ENCODE measurements around the gene RAG2.

Gene RAG2

DNA sequence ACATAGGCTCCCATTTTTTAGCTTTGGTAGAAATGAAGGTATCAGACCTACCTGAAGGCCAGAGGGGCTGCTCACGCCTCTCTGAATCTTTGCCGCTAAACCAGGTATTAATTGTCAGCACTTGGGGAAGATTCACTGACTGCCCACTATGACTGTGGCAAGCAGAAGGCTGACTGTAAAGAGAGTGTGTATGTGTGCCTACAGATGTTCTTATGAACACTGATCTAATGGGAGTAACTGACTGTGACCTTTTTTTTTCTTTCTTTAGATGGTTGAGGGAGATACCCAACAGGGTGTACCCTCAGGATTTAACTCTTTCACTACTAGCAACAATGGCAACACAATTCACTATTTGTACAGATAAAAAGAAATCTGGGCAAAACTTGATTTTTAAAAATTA, at the start of gene RAG2:
Gene RAG2 (minus strand): TSS at position 186 of the 400 bp plus-strand sequence. CDS start 4,068 bp downstream, outside the sequence.
- no peak for DNase-seq

DNA sequence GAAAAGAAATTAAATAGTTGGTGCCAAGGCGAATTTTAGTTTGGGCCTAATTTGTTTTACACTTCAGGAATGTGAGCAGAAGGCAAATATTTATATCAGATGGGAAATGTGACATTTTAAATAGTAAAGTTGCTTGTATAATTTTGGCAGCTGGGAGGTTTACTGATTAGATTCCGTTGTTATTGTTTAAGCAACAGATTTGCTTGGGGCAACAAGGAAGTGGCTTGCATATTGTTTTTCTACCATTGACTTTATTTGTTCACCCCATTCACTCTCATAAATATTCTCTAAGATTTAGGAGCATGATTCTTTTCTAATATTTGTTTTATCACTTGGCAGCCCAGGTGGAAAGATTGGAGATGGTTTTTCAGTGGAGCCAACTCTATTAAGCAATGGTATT, 40.5 kb upstream of the RAG2 start:
- DNase-seq, result no peak

DNA sequence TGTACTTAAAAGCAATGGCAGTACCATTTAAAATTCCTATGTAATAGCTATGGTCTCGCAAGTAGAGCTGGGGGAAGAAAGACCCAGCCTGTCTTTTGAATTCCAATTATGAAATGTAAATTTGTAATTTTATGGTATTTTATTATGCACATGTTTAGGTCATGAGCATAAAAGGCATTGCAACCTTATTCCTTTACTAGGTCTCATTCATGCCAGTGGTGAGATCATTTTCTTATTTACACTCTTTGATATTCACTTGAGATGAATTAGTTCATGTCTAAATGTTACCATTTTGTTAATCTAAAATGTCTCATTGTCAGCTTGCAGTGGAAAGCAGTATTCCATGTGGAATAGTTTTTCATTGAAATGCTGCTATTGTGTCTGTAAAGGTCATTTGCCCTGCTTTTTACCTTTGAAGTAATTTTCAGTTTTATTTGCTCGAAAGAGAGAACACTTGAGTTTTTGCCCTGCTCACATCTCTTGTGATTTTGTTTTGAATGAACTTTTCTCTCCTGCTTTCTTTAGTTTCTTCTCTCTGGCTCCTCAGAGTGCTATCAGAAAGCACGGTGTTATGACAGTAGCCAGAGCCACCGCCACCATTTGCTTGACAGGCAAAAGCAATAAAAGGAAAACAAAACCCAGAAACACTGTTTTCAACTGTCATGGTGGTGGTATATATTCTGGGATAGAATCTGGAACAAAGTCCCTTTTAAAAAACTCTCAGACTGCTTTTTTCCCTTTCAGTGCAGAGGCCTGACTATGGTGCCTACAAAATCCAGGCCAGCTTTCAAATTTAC, 37.2 kb upstream of the RAG2 start:
- DNase-seq, result no peak

DNA sequence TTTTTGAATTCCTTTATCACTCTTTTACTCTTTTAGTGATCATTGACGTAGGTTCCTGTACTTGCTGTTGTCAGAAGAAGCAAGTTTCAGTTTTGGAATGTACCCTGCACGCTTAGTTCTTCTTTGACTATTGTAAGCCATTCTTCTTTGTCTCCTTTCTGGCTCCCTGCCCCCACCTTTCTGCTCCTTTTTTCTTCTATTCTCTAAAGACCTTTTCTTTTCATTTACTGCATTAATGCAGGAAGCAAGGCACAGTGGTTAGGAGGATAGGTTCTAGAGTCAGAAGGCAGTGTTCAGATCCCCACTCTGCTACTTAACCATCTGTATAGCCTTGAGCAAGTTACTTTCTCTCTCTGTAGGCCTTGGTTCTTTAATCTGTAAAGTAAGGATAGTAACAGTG, 33.7 kb upstream of the RAG2 start:
- no peak for DNase-seq

DNA sequence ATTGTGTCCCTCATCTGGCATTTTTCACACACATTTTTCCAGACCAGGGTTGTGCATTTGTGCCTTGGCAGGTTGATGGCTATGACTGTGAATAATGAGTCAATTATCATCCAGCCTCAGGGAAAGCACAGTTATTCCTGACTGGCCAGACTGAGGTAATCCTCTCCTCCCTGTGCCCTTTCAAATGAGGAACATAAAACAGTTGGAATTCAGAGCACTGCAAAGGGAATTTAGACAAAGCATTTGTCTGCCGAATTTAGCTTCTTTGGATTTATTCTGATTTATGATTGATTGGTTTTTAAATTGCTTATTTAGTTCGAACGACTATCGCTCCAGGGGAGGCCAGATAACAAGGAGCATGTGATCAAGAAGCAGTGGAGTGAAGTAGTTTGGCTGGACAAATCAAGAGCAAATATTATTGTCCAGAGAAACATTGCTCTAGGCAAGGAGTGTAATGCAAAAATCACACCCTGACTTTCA, 30.8 kb upstream of the RAG2 start:
- peak; percentile 71 for DNase-seq

DNA sequence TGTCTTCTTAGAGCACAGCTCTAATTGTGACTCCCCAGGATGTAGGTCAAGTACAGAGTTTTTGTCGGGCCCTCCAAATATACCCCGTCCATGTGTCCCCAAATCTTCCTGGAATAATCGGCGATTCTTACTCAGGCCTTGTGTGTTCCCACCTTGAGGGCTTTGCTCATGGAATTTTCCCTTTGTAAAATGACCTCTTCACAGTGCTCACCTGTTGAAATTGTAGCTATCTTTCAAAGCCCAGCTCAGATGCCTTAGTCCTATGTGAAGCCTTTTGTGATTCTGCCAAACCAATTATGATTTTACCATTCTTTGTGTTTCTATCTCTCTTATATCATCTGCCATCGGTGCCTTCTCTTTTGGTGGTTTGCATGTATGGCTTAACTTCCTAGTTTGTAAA, 30.1 kb upstream of the RAG2 start:
- DNase-seq, result no peak

DNA sequence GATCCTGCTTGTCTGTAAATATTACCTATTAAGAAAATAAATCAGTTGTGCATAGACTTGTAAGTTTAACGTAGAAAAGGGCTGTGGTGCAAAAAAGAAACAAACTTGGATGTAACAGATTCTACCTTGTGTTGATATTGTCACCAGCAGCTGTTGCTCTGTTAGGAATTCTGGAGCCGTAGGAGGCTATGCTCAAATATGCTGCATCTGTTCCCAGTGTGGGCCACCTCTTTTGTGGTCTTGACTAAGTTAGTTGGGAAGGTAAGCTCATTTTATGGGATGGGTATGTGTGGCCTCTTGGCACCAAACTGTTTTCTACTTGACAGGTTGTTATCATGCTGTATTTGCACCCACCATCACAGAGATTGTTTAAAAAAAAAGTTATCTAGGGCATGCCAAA, 29.4 kb upstream of the RAG2 start:
- no peak for DNase-seq

DNA sequence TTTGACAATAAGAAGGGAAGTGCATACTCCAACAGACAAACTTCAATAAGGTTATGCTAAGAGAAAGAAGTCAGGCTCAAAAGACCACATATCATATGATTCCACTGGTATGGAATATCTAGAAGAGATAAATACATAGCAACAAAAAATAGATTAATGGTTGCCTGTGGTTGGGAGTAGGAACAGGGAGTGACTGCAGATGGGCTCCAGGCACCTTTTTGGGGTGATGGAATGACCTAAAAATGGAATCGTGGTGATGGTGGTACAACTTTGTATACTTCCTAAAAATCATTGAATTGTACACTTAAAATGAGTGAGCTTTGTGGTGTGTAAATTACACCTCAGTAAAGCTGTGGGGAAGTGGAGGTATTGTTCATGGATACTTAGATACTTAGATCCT, 29.0 kb upstream of the RAG2 start:
- DNase-seq, result no peak

DNA sequence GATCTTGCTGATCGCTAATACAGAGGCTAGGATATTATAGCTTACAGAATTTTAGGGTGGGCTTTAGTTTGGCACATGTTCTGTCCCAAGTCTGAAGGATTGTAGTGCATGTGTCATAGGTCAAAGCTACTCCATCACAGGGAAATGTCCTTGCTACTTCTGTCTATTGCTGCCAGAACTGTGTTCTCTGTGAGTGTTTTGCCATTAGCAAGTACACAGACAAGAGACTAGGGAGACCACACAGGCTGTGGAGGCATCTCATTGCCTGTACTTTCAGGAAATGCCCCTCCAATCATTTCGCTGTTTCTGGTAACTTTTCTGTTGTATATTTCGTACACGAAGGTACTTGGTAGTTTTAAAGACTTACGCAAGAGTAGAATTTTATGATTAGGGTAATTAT, 25.5 kb upstream of the RAG2 start:
- no peak for DNase-seq

DNA sequence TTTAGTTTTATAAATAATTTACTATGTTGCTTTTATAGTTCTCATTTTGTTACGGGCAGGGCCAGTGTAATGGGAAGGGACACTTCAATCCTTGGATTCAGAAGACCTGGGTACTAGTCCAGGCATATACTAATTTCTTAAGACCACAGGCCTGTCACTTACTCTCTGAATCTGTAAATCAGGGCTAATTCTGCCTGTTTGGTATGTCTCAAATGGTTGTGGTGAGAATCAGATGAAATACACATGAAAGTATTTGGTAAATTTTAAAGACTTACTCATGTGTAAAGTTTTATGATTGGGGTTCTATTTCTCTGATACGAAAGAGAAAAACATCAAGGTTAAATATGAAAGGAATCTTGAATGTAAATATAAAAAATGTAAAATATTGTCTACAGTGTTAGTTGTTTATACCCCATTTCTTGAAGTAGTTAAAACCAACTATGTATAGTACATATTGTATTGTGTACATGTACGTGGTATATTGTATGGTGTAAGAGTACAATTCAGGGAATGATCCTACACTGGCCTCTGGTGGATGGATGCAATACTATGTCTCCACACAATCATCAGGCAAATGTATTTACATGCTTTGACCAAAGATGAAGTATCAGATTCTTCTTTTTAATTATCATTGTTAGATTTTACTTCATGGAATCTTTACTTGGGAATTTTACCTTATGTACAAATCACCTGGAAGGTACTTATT, 24.5 kb upstream of the RAG2 start:
- DNase-seq, result peak; percentile 67

DNA sequence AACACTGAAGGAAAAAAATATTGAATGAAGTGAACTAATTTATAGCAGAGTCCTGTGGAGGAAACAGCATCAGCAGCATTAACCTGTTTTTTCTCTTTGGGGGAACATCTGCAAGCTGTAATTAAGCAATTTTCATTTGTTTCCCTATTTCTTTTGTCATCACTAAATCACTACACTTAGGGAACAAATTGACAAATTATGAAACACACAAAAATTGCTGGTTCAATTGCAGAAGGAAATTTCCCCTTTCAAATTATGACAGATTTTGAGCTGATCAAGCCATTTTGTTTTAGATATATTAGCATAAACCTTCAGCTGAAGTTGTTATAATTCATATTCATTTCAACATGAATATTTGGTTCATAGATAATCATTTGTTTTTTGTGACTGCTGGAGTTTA, 22.2 kb upstream of the RAG2 start:
- DNase-seq, result no peak

DNA sequence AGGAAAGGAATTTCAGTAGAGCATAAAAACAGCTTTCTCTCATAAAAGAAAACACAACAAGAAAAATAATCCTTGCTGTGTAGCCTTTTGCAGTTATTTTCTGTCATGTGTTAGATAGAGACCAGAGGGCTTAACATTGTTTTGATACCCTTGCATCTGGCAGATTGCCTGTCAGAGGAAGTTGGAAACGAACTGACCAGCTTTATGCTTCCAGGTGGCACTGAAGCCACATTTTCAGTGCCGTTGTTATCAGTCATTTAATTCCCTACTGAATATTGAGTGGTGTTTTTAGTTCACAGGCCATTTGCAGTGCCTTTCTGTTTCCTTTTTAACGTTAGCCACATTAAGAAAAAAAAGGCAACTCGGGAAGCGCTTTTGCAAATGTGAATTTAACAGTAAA, 21.5 kb upstream of the RAG2 start:
- DNase-seq, result peak; percentile 56

DNA sequence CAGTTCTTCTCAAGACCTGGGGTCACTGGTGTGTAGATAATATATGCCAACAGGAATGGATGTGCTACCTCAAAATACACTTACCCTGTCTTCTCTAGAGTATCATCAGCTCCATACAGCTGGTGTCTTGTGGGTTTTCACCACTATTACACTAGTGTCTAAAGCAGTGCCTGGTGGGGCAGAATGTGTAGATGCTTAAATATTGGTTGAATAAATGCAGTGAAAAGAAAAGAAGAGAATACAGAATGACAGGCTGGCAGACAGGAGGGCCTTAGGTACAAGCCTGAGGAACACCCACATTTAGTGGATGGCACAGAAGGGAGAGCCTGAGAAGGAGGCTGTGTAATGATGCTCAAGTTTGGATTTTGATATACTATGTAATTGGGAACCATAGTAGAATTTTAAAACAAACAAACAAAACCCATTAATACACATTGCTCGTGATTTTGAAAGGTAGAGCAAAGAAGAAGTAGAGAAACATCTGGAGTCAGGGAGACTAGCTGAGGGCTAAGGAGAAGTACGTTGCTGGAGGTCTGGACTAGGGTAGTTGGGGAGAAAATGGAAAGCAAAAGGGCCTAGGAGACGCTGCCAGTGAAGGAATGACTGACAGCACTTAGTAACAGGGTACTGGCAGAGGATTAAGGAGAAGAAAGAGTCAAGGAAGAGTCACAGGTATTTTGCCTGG, 20.5 kb upstream of the RAG2 start:
- no peak for DNase-seq

DNA sequence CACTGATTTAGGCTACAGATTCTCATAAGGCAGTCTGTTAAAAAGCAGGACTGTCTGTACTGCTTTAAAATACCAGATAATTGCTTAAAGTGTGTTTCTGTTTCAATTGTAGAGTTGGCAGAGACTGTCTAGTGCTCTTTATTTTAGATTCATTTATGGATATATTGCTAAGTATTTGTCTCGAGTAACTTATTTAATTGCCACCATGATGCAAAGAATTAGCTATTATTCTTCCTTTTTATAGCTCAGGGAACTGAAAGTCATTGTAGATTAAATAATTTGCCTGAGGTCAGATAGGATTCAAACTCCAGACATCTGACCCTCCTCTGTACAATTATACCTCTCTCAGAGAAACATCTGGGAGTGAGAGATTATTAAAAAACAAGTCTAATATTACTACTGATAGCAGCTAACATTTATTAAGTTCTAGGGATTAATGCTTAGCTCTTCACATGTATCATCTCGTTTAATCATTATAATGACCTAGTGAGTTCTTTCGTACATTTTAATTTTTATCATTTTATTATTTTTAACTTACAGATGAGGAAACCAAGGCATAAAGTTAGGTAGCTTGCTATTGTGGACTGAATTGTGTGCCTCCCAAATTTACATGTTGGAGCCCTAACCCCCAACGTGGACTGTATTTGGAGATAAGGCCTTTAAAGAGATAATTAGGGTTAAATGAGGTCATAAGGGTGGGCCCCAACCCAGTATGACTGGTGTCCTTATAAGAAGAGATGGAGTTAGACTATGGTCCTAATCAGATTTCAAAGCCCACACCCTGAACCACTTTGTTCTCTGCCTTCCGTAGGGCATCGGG, 19.7 kb upstream of the RAG2 start:
- DNase-seq, result no peak

DNA sequence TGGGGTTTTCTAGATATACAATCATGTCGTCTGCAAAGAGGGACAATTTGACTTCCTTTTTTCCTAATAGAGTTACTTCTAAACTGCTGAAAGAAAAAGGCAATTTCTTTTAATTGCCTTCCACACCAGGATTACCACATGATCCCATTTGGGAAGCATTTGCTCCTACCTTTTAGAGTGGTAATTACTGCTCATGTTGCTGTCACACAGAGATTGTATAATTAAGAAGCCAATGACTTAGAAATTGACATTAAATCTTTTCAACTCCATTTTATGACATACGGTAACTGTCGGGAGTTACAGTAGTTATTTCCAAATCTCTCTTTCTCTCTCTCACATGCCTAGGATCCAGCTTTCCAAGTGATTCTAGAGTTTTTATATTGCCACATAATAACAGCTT, 17.8 kb upstream of the RAG2 start:
- no peak for DNase-seq

DNA sequence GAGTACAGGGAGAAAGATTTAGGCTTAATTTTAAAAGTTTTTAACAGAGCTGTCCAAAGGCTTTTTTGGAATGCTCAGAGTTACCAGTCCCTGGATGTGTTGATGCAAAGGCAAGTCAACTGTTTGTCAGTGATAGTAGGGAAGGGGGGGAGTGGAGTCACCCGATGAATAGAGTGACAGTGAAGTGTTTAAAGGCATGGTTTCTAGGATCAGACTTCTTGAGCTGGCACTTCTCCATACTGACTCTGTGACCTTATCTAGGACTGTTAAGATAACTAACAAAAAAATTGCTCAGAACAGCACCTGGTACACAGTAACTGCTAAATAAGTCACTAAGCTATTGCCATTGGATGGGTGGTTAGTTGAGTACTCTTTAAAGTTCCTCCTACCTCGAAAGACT, 11.3 kb upstream of the RAG2 start:
- DNase-seq, result no peak

DNA sequence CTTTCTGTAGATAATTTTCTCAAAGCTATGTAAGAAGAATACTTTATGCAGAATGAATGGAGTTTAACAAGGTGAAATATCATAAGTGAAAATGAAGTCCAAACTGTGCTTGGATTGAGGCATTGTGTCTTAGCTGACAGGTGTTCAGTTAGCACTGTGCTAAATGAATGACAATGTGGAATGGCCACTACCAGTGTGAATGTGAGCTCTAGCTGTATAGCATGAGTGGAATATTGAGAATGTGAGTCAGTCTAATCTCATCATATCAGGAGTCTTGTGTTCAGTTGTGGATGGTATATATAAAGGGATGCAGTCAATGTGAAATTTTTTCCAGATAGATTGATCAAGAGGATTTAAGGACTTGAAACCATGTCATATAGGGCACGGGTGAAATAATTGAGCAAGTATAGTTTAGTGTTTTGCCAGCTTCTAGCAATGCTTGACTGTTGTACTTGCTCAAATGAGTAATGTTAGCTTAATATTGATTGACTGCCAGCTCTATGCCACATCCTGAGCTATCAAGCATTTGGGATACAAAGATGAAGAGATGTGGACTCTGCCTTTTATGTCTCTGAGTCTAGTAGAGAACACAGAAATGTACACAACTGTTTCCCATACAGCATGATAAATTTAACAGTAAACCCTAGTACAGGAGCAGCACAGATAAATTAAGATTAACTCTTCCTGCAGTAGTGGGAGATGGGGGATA, 10.6 kb upstream of the RAG2 start:
- no peak for DNase-seq

DNA sequence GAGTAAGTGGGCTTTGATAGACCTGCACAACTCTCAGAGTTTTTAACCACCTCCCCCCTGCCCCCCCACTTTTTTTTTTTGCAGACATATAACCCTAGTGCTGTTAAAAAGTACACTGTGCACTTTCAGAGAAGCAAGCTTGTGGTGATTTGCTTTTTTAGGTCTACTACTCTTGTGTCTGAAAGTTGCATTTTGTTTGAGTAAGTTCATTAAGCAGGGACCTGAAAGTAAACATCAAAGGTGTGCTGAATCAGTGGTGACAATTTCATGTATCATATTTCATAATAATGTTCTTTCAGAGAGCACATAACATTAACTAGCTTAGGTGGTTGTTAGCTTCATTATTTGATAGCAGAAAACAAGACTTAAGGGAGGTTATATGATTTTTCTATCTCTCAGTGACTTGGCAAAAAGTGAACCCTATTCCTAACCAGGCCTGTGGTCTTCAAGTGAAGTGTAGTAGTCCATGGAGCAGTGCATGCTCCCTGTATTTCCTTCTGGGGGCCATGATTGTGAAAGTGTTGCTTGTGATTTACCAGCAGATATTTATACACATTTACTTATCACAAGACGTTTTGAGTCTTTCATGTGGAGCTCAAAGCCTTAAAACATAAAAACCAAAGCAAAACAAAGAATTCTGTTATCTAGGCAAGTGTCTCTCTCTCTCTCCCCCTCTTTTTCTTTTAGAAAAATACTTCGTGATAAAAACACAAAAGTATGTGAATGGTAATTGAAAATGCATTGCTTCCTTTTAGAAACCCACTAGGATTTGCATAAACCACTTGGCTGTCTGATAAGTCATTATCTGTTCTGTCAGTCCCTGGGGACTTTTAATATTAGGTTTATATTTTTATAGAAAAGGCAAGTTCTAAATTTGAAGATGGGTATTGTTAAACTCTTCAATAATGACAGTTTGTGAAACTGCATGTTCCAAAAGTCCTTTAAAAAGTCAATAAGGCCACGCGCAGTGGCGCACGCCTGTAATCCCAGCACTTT, 7.5 kb upstream of the RAG2 start:
- no peak for DNase-seq

DNA sequence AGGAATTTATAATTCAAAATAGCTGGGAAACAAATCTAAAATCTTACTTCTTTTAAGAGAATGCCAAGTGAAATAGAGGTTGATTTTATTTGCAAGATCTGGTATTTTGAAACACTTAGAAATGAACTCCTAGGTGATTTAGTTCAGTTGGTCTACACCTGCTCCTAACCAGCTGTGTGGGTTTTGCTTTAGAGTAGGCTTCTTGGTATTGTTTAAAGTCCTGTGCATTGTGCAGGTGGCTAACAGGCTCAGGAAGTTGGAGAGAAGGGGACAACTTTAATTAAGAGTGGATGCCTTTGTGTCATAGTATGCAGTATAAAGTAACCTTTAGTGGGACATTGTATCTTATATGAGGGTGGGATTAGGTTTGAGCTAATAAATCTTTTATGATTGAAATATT, 4.1 kb upstream of the RAG2 start:
- no peak for DNase-seq

DNA sequence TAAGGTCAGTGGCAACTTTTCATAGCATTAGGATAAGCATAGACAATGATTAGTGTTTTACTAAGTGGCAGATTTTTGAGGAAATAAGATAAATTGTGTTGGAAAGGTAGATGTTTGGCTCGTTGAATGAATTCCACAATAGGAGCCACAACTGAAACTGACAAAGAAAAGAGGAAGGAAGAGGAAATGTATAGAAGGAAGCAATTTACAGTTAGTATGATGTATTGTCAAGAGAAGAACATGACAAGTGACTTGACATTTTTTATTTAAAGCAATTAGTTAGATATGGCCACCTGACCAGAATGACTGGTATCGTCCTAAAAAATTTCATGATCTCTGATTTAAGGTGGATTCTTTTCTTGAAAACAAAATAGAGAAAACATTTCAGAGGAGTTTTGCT, 3.1 kb upstream of the RAG2 start:
- no peak for DNase-seq

DNA sequence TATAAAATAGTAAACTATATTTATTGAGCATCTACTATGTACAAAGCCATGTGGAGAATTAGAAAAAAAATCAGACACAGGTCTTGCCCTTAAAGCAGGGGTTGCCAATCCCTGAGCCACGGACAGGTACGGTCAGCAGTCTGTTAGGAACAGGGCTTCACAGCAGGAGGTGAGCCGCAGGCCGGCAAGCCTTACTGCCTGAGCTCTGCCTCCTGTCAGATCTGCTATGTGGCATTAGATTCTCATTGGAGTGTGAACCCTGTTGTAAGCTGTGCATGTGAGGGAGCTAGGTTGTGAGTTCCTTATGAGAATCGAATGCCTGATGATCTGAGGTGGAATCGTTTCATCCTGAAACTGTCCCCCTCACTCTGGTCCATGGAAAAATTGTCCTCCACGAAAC, 2.1 kb upstream of the RAG2 start:
- no peak for DNase-seq

Data from eye (tissue), 1 donor.